Measurements from ENCODE around the gene UFD1.

Gene UFD1

GRCh38 chr22:19496324-19496630 lies 17.3 kb upstream of the UFD1 start:
- DNase-seq (ENCODE audit: low read depth), result no peak

- DNase-seq (ENCODE audit: low read depth), result no peak
Measured at GRCh38 chr22:19495562-19496323, 16.8 kb upstream of the UFD1 start.

- DNase-seq (ENCODE audit: low read depth), result no peak
Measured at GRCh38 chr22:19494676-19495173, 15.7 kb upstream of the UFD1 start.

GRCh38 chr22:19494001-19494560 lies 15.1 kb upstream of the UFD1 start:
- no peak for DNase-seq (ENCODE audit: low read depth)

- no peak for DNase-seq (ENCODE audit: low read depth)
Measured at GRCh38 chr22:19492504-19493174, 13.6 kb upstream of the UFD1 start.

- no peak for DNase-seq (ENCODE audit: low read depth)
Measured at GRCh38 chr22:19490628-19491230, 11.7 kb upstream of the UFD1 start.

GRCh38 chr22:19488884-19489843 lies 10.2 kb upstream of the UFD1 start:
- DNase-seq (ENCODE audit: low read depth), result no peak

- DNase-seq (ENCODE audit: low read depth), result no peak
Measured at GRCh38 chr22:19488285-19488684, 9.3 kb upstream of the UFD1 start.

GRCh38 chr22:19483481-19484244 lies 4.7 kb upstream of the UFD1 start:
- no peak for DNase-seq (ENCODE audit: low read depth)

GRCh38 chr22:19482297-19482696 lies 3.3 kb upstream of the UFD1 start:
- DNase-seq (ENCODE audit: low read depth), result no peak

GRCh38 chr22:19480789-19481188 lies 1.8 kb upstream of the UFD1 start:
- no peak for DNase-seq (ENCODE audit: low read depth)

- no peak for DNase-seq (ENCODE audit: low read depth)
Measured at GRCh38 chr22:19480173-19480568, 1.2 kb upstream of the UFD1 start.

- peak; percentile 96 for DNase-seq (ENCODE audit: low read depth)
Measured at GRCh38 chr22:19479355-19480172, 571 bp upstream of the UFD1 start, which contains the start of gene CDC45. CDC45 (plus strand) TSS chr22:19479920; CDS start chr22:19479969, 49 bp downstream.

GRCh38 chr22:19478045-19478900 lies 720 bp downstream of the UFD1 start:
- DNase-seq (ENCODE audit: low read depth), result no peak

GRCh38 chr22:19477321-19478044 lies 1.5 kb downstream of the UFD1 start:
- DNase-seq (ENCODE audit: low read depth), result no peak

- DNase-seq (ENCODE audit: low read depth), result no peak
Measured at GRCh38 chr22:19476023-19476422, 3.0 kb downstream of the UFD1 start.

GRCh38 chr22:19473578-19473977 lies 5.4 kb downstream of the UFD1 start:
- no peak for DNase-seq (ENCODE audit: low read depth)

- no peak for DNase-seq (ENCODE audit: low read depth)
Measured at GRCh38 chr22:19472233-19472632, 6.8 kb downstream of the UFD1 start.
